HepG2 (cell line): ENCODE data around the gene CXADR. TPM values are rescaled to one million over a fixed set of nuclear protein-coding genes. Genes with fewer than 3 reads are reported as not detected.
A peak's percentile ranks its signal among the peaks of the same experiment; 100 is the strongest.

Experiments used
- ARNTL ChIP-seq: sonication (generic); formaldehyde crosslinking; IDR thresholded peaks from 2 replicates; pipeline ENCODE4 v1.4.0; 2020; ENCODE audit warnings: mild to moderate bottlenecking, missing genetic modification reagents
- ASH2L ChIP-seq: fragments of 300-600, 200-600 bp; sonication (generic); IDR thresholded peaks from 2 replicates; pipeline ENCODE4 v1.7.0; 2017; ENCODE audit warnings: low read depth, mild to moderate bottlenecking, moderate library complexity, mixed read lengths, low read length; ENCODE audit not compliant: insufficient read length
- BCL6 ChIP-seq: IDR thresholded peaks from 2 replicates; pipeline ENCODE4 v1.6.1; 2016; ENCODE audit warnings: missing genetic modification reagents, missing compliant biosample characterization
- CHCHD3 ChIP-seq: sonication (generic); formaldehyde crosslinking; IDR thresholded peaks from 2 replicates; pipeline ENCODE4 v1.8.0; 2022; ENCODE audit warnings: mild to moderate bottlenecking, missing genetic modification reagents, moderate library complexity
- DRAP1 ChIP-seq: IDR thresholded peaks from 2 replicates; pipeline ENCODE4 v1.6.1; 2016; ENCODE audit warnings: missing genetic modification reagents, missing compliant biosample characterization
- ELF3 ChIP-seq: IDR thresholded peaks from 2 replicates; pipeline ENCODE4 v1.6.1; 2016; ENCODE audit warnings: missing genetic modification reagents, missing compliant biosample characterization
- EZH2 ChIP-seq: conservative IDR thresholded peaks from 2 replicates; pipeline ENCODE4 v1.6.1; 2012; ENCODE audit warnings: mild to moderate bottlenecking, low read depth, low read length, moderate library complexity
- GFI1 ChIP-seq: sonication (generic); formaldehyde crosslinking; IDR thresholded peaks from 2 replicates; pipeline ENCODE4 v1.5.0; 2020; ENCODE audit warnings: missing genetic modification reagents, mild to moderate bottlenecking, borderline replicate concordance
- HNF4A ChIP-seq: sonication (generic); formaldehyde crosslinking; IDR thresholded peaks from 2 replicates; pipeline ENCODE4 v1.4.0; 2020; ENCODE audit warnings: missing genetic modification reagents
- KAT2B ChIP-seq: fragments of 150-350 bp; IDR thresholded peaks from 2 replicates; pipeline ENCODE4 v1.6.1; 2014; ENCODE audit warnings: low read depth, low read length, borderline replicate concordance
- KDM4B ChIP-seq: sonication (generic); formaldehyde crosslinking; IDR thresholded peaks from 2 replicates; pipeline ENCODE4 v1.4.0; 2020; ENCODE audit warnings: missing genetic modification reagents
- KDM5B ChIP-seq: sonication (generic); formaldehyde crosslinking; IDR thresholded peaks from 2 replicates; pipeline ENCODE4 v1.4.0; 2020; ENCODE audit warnings: missing genetic modification reagents, mild to moderate bottlenecking, borderline replicate concordance
- NR2F1 ChIP-seq, 2 experiments: fragments of 450-650 bp in 1 of 2; formaldehyde crosslinking in 1 of 2; IDR thresholded peaks; 2 replicates each; pipeline versions ENCODE4 v1.5.0 to v1.6.1; 2016 to 2020; ENCODE audit warnings: mild to moderate bottlenecking in 1 of 2, missing compliant biosample characterization in 1 of 2, missing genetic modification reagents in 1 of 2, moderate library complexity in 1 of 2
- PLRG1 ChIP-seq: fragments of 450-650 bp; conservative IDR thresholded peaks from 2 replicates; pipeline ENCODE4 v1.6.1; 2016
- REXO4 ChIP-seq: sonication (generic); formaldehyde crosslinking; IDR thresholded peaks from 2 replicates; pipeline ENCODE4 v1.8.0; 2022; ENCODE audit warnings: missing genetic modification reagents, mild to moderate bottlenecking, borderline replicate concordance
- RFX1 ChIP-seq: fragments of 450-650 bp; IDR thresholded peaks from 2 replicates; pipeline ENCODE4 v1.6.1; 2017
- SALL1 ChIP-seq: sonication (generic); formaldehyde crosslinking; IDR thresholded peaks from 2 replicates; pipeline ENCODE4 v1.8.0; 2022; ENCODE audit warnings: mild to moderate bottlenecking, missing genetic modification reagents
- SMAD9 ChIP-seq: sonication (generic); formaldehyde crosslinking; IDR thresholded peaks from 2 replicates; pipeline ENCODE4 v1.5.1; 2020; ENCODE audit warnings: mild to moderate bottlenecking, missing genetic modification reagents
- THAP11 ChIP-seq: IDR thresholded peaks from 2 replicates; pipeline ENCODE4 v1.6.1; 2016; ENCODE audit warnings: missing biosample characterization, missing genetic modification reagents
- ZBTB10 ChIP-seq: sonication (generic); formaldehyde crosslinking; IDR thresholded peaks from 2 replicates; pipeline ENCODE4 v1.4.0; 2020; ENCODE audit warnings: missing genetic modification reagents, borderline replicate concordance
- ZBTB33 ChIP-seq: sonication (generic); formaldehyde crosslinking; IDR thresholded peaks from 2 replicates; pipeline ENCODE4 v1.4.0; 2020; ENCODE audit warnings: missing genetic modification reagents
- ZKSCAN8 ChIP-seq: IDR thresholded peaks from 2 replicates; pipeline ENCODE4 v1.6.1; 2016; ENCODE audit warnings: borderline replicate concordance, missing genetic modification reagents, missing compliant biosample characterization
- ZNF460 ChIP-seq: sonication (generic); formaldehyde crosslinking; IDR thresholded peaks from 2 replicates; pipeline ENCODE4 v1.5.1; 2020; ENCODE audit warnings: missing genetic modification reagents, mild to moderate bottlenecking, borderline replicate concordance
- ZNF709 ChIP-seq: sonication (generic); formaldehyde crosslinking; IDR thresholded peaks from 2 replicates; pipeline ENCODE4 v1.5.0; 2020; ENCODE audit warnings: mild to moderate bottlenecking, missing genetic modification reagents
- ZNF737 ChIP-seq: sonication (generic); formaldehyde crosslinking; IDR thresholded peaks from 2 replicates; pipeline ENCODE4 v1.5.0; 2020; ENCODE audit warnings: missing genetic modification reagents, mild to moderate bottlenecking, borderline replicate concordance
- ZNF83 ChIP-seq: sonication (generic); formaldehyde crosslinking; IDR thresholded peaks from 2 replicates; pipeline ENCODE4 v1.4.0; 2020; ENCODE audit warnings: missing genetic modification reagents, mild to moderate bottlenecking, borderline replicate concordance
- ZZZ3 ChIP-seq: sonication (generic); formaldehyde crosslinking; IDR thresholded peaks from 2 replicates; pipeline ENCODE4 v1.4.0; 2020; ENCODE audit warnings: missing genetic modification reagents, mild to moderate bottlenecking, borderline replicate concordance
- polyA plus RNA-seq, 8 experiments: library from polyadenylated mRNA; depleted of rRNA in 3 of 8; stranded (reverse) in 7 of 8; unstranded in 1 of 8; fragments of >200 nt; fragmentation: Illumina TruSeq in 4 of 8; extraction: Trizol in 4 of 8; gene quantifications; 2 replicates each; pipeline versions ENCODE4 v1.2.1 to v1.2.3, GENCODE V29; 2011 to 2016; ENCODE audit warnings: low read depth in 4 of 8, missing spikeins in 1 of 8, mixed read lengths in 1 of 8; ENCODE audit not compliant: insufficient read depth in 1 of 8
- total RNA-seq, 5 experiments: library from RNA; depleted of rRNA; stranded (reverse); fragments of >200 nt; fragmentation: Illumina TruSeq; extraction: Trizol; gene quantifications; 2 replicates each; pipeline ENCODE4 v1.2.3, GENCODE V29; 2016; ENCODE audit warnings: low read depth in 1 of 5

The CXADR gene
- total and polyA plus RNA-seq, 2 of the 13 experiments (the other 11 are each of a cell fraction or from before 2014, with no cell fraction given) = 86.8 to 110 TPM

GRCh38 chr21:17527240-17527639, 14.4 kb downstream of the CXADR start (continued):
- TF ChIP-seq ZBTB10 (CRISPR knock-in tag) = no peak
- no peak for TF ChIP-seq KAT2B
- no peak for TF ChIP-seq EZH2
- TF ChIP-seq THAP11 = no peak
- TF ChIP-seq GFI1 (CRISPR knock-in tag) = peak; percentile 95
- no peak for TF ChIP-seq SMAD9 (CRISPR knock-in tag)
- TF ChIP-seq SALL1 (CRISPR knock-in tag) = peak; percentile 69; the same call in 1 of the 2 replicates
- no peak for TF ChIP-seq KDM5B (CRISPR knock-in tag)
- 0 out of 2 replicates have a peak, but pooled peaks have one; percentile 14 for TF ChIP-seq DRAP1
- TF ChIP-seq ZNF460 = no peak
- no peak for TF ChIP-seq ARNTL
- TF ChIP-seq PLRG1 = no peak
- TF ChIP-seq REXO4 (CRISPR knock-in tag) = no peak
- TF ChIP-seq ZNF83 = no peak
- TF ChIP-seq ZKSCAN8 (CRISPR knock-in tag) = no peak
- no peak for TF ChIP-seq BCL6
- no peak for TF ChIP-seq ZNF737 (CRISPR knock-in tag)
- TF ChIP-seq NR2F1 (CRISPR knock-in tag; IDR thresholded peaks at IDR 0.05) = no peak
- TF ChIP-seq CHCHD3 (CRISPR knock-in tag) = no peak
- 0 out of 2 replicates have a peak, but pooled peaks have one; percentile 27 for TF ChIP-seq ELF3 (CRISPR knock-in tag)
- no peak for TF ChIP-seq KDM4B
- TF ChIP-seq ASH2L = no peak
- TF ChIP-seq ZZZ3 (CRISPR knock-in tag) = no peak
- TF ChIP-seq RFX1 = no peak
- no peak for TF ChIP-seq ZNF709 (CRISPR knock-in tag)
- peak; percentile 58 for TF ChIP-seq HNF4A (CRISPR knock-in tag)
- TF ChIP-seq ZBTB33 (CRISPR knock-in tag) = no peak
